Transverse colon (tissue), 4 donors: ENCODE data around the gene CHRM3.

Experiments
- POLR2A ChIP-seq: fragments of 450-650 bp; IDR thresholded peaks from one replicate; pipeline ENCODE4 v1.6.1; 2016; ENCODE audit warnings: antibody characterized with exemption, mild to moderate bottlenecking, moderate library complexity
- POLR2AphosphoS5 ChIP-seq, 3 donors: sonication (generic); formaldehyde crosslinking; IDR thresholded peaks; one replicate each; pipeline ENCODE4 v1.6.1; 2016; ENCODE audit warnings: antibody characterized with exemption in 3 of 3
- TF ChIP-seq, protein P1 (sequence below), 5 experiments: fragments of 200-600 bp in 3 of 5; fragments of 450-650 bp in 2 of 5; sonication (generic) in 3 of 5; IDR thresholded peaks; 1 replicate in 2 of 5; 2 replicates in 3 of 5; pipeline ENCODE4 v1.5.1; 2016 to 2017; ENCODE audit warnings: antibody characterized with exemption in 5 of 5, inconsistent platforms in 3 of 5, mild to moderate bottlenecking in 2 of 5, moderate library complexity in 1 of 5

GRCh38 chr1:239417221-239417620, 30.9 kb downstream of the CHRM3 start:
- TF ChIP-seq, protein P1, sequence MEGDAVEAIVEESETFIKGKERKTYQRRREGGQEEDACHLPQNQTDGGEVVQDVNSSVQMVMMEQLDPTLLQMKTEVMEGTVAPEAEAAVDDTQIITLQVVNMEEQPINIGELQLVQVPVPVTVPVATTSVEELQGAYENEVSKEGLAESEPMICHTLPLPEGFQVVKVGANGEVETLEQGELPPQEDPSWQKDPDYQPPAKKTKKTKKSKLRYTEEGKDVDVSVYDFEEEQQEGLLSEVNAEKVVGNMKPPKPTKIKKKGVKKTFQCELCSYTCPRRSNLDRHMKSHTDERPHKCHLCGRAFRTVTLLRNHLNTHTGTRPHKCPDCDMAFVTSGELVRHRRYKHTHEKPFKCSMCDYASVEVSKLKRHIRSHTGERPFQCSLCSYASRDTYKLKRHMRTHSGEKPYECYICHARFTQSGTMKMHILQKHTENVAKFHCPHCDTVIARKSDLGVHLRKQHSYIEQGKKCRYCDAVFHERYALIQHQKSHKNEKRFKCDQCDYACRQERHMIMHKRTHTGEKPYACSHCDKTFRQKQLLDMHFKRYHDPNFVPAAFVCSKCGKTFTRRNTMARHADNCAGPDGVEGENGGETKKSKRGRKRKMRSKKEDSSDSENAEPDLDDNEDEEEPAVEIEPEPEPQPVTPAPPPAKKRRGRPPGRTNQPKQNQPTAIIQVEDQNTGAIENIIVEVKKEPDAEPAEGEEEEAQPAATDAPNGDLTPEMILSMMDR (IDR thresholded peaks at IDR 0.05): no peak
- TF ChIP-seq POLR2AphosphoS5 (IDR thresholded peaks at IDR 0.05) (no peak), POLR2A (no peak)
